GM13977 (cell line): Measurements from ENCODE around the gene ANKH.

Experiments used
- DNase-seq: peaks from one replicate; pipeline ENCODE4 v3.0.0; 2012; ENCODE audit warnings: low spot score
- in situ Hi-C: fragments of 300-500 bp; cut with MboI; formaldehyde crosslinking; loops from one replicate; pipeline ENCODE4 v1.12.0; 2022; ENCODE audit warnings: low sequenced_read_pairs, low pct_unique_long_range_greater_than_20kb, mixed read lengths, inconsistent platforms; ENCODE audit not compliant: unreplicated experiment
- TF ChIP-seq, protein P1 (sequence below): IDR thresholded peaks from 2 replicates; pipeline ENCODE4 v1.5.1; 2012; ENCODE audit warnings: mild to moderate bottlenecking, control low read depth; ENCODE audit not compliant: insufficient read depth; ENCODE audit errors: extremely low read depth, missing control alignments

ANKH gene

DNA sequence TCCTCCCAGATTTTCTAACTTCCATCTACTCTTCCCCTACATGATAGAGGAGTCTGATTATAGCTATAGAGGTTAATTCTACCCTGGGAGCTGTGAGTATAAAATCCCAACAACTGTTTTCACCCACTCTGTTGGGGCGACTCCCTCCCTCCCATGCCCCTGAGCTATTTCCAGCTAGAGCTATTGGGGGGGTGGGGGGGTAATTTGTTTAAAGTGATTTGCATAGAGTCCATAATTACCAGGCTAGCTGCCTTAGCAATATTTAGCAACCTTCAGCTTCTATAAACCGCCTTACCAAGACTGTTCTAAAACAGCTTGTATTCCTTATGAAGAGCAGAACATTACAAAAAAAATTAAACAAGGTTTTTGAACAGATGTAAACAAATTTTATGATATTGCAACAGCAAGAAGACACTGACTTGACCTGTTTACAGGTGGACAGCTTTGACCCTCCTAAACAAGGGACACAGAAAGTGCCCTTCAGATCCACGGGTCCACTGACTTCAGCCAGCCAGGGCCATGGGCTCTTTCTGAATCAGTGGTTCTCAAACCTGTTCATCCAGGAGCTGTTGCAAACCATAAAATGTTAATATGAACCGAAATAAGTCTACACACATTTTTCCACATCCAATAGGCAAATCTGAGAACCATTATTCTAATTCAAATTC is 108.9 kb downstream of the ANKH start:
- no peak for DNase-seq
- in situ Hi-C loops = no loop called here
- TF ChIP-seq, protein P1, sequence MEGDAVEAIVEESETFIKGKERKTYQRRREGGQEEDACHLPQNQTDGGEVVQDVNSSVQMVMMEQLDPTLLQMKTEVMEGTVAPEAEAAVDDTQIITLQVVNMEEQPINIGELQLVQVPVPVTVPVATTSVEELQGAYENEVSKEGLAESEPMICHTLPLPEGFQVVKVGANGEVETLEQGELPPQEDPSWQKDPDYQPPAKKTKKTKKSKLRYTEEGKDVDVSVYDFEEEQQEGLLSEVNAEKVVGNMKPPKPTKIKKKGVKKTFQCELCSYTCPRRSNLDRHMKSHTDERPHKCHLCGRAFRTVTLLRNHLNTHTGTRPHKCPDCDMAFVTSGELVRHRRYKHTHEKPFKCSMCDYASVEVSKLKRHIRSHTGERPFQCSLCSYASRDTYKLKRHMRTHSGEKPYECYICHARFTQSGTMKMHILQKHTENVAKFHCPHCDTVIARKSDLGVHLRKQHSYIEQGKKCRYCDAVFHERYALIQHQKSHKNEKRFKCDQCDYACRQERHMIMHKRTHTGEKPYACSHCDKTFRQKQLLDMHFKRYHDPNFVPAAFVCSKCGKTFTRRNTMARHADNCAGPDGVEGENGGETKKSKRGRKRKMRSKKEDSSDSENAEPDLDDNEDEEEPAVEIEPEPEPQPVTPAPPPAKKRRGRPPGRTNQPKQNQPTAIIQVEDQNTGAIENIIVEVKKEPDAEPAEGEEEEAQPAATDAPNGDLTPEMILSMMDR = no peak

DNA sequence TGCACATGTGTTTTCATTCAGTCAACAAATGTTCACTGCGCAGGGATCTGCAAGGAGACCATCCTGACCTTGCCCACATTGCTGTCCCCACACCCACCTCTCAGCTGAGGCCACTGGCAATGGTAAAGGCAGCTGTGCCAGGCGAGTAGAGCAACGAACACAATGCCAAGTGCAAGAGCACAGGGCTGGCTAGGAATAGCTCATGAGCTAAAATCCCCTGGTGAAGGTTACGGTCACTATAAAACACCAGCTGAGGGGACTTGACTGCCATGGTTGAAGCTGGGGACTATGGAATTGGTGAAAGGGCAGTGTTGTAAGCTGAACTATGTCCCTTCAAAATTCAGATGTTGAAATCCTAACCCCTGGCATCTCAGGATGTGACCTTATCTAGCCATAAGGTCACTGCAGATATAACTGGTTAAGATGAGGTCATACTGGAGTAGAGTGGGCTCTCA is 111.0 kb downstream of the ANKH start:
- TF ChIP-seq, protein P1 = no peak
- in situ Hi-C loops = no loop called here
- DNase-seq = no peak

DNA sequence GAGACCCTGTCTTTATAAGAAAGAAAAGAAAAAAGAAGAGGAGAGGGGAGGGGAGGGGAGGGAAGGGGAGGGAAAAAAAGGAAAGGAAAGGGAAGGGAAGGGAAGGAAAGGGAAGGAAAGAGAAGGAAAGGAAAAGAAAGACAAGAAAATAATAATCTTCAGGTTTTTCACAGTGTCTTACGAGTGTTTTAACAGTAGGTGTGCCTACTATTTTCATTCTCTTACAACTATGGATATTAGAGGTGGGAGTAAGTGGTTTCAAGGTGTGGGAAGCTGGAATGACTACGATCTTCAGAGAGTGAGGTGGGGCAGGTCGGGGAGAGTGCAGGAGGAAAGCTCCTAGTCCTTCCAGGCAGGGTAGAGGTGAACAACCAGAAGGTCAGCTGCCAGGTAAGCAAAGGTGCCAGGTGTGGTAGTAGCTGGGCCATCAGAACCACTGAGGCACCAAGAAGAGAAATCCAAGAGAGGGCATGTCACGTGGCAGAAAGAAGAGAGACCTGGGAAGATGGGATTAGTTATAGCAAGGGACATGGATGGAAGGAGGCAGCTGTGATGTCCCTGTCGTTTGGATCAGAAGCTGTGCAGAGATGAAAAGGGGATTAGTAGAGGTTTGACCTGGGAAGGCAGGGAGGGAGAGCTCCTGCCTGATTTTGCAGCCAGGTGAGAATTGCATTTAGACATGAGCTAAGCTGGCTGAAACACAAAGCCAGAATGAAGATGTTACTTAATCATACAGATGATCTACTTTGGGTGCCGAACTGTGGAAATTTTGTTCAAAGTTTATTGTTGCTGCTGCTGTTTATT is 111.6 kb downstream of the ANKH start:
- in situ Hi-C loops = no loop called here
- no peak for DNase-seq
- TF ChIP-seq, protein P1 = no peak

DNA sequence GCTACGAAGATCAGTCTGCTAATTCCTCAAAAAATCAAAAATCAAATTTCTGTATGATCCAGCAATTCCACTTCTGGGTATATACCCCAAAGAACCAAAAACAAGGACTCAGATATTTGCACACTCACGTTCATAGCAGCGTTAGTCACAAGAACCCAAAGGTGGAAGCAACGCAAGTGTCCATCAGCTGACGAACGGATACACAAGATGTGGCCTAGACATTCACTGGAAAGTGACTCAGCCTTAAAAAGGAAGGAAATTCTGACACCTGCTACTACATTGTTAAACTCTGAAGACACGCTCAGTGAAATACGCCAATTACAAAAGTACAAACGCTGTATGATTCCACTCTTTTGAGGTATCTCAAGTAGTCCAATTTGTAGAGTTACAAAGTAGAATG is 113.7 kb downstream of the ANKH start:
- TF ChIP-seq, protein P1 = no peak
- in situ Hi-C loops = no loop called here
- DNase-seq = no peak

DNA sequence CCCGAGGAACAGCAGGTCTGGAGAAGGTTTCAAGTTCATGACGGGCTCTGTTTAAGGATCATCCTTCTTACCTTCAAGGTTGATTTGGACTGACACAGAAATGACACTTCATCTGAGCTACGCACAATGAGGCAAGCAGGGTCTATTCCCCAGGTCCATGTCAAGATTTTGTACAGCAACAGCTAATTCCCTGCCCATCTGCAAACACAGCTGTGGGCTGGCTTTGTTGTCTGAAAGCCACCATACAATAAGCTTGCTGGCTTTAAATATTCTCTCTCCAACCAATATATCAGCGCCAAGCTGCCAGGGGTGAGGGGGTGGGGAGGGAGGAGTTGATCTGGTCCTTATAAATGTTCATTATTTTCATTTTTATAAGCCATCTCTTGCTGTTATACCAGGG is 115.1 kb downstream of the ANKH start:
- TF ChIP-seq, protein P1 = no peak
- in situ Hi-C loops = no loop called here
- no peak for DNase-seq

DNA sequence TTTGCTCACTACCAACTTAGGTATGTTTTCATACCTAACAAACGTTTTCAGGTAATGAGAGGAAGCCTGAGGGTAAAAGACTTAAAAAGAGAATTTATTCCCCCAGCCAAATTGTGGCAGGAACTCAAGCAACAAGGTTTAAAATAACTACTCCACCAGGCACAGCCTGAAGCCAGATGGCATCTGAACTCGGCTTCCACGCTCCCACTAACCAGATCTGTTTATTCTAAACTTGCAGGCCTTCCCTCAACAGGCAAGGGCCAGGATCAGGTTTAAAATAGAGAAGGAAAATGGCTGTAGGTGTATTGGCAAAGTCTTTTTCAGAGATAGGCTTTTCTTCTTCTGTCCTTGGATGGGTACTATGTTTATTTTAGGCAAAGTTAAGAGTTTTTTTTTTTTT is 117.6 kb downstream of the ANKH start:
- TF ChIP-seq, protein P1 = no peak
- in situ Hi-C loops = no loop called here
- DNase-seq = no peak
